NCI-H187 (cell line): ENCODE results near the gene UQCRC1.

Experiments used
- DNase-seq, 2 experiments: peaks; one replicate each; lab custom pipeline; 2025; lab: John Stamatoyannopoulos, UW

UQCRC1 gene

GRCh38 chr3:48571938-48572337, 37.5 kb downstream of the UQCRC1 start:
- DNase-seq: no peak

GRCh38 chr3:48569808-48570450, 39.5 kb downstream of the UQCRC1 start:
- DNase-seq: no peak

GRCh38 chr3:48569400-48569799, 40.0 kb downstream of the UQCRC1 start:
- DNase-seq: no peak

- DNase-seq: no peak
These were observed 41.0 kb downstream of the UQCRC1 start for GRCh38 chr3:48568476-48568875.

GRCh38 chr3:48567500-48567899, 41.9 kb downstream of the UQCRC1 start:
- no peak for DNase-seq

GRCh38 chr3:48567090-48567489, 42.4 kb downstream of the UQCRC1 start:
- no peak for DNase-seq

GRCh38 chr3:48566401-48566760, 43.1 kb downstream of the UQCRC1 start:
- DNase-seq: no peak

- DNase-seq: no peak
These were observed 43.6 kb downstream of the UQCRC1 start for GRCh38 chr3:48565591-48566400.

GRCh38 chr3:48565186-48565585, 44.3 kb downstream of the UQCRC1 start:
- DNase-seq: no peak

GRCh38 chr3:48564667-48565066, 44.8 kb downstream of the UQCRC1 start:
- DNase-seq: no peak

GRCh38 chr3:48564022-48564421, 45.4 kb downstream of the UQCRC1 start:
- no peak for DNase-seq

- no peak for DNase-seq
These were observed 46.0 kb downstream of the UQCRC1 start, which contains the start of gene UCN2 for GRCh38 chr3:48563382-48563918. Gene UCN2 (minus strand): TSS chr3:48563781. CDS start chr3:48563124, 657 bp downstream.

GRCh38 chr3:48562367-48563095, 46.9 kb downstream of the UQCRC1 start:
- no peak for DNase-seq

- no peak for DNase-seq
These were observed 48.3 kb downstream of the UQCRC1 start for GRCh38 chr3:48561045-48561736.

- no peak for DNase-seq
These were observed 48.8 kb downstream of the UQCRC1 start for GRCh38 chr3:48560648-48561018.

GRCh38 chr3:48558493-48559134, 50.8 kb downstream of the UQCRC1 start:
- DNase-seq: no peak

- peak; percentile 88 to 91 for DNase-seq
These were observed 52.4 kb downstream of the UQCRC1 start, which contains the start of gene PFKFB4 for GRCh38 chr3:48556796-48557626. Gene PFKFB4 (minus strand): TSS chr3:48556803. CDS start chr3:48556777, 26 bp downstream.

GRCh38 chr3:48555949-48556795, 53.3 kb downstream of the UQCRC1 start:
- DNase-seq: no peak

GRCh38 chr3:48555231-48555948, 54.1 kb downstream of the UQCRC1 start:
- no peak for DNase-seq
